Uterus (tissue), 4 donors: ENCODE measurements around the gene ABHD3. TPM values are rescaled to one million over a fixed set of nuclear protein-coding genes. Genes with fewer than 3 reads are reported as not detected.

Source experiments
- DNase-seq, 2 donors: peaks; one replicate each; pipeline ENCODE4 v3.0.0-alpha.2; 2019 to 2020
- H3K27ac ChIP-seq, 2 donors: fragments of 200-600 bp; sonication (generic); 1 replicate in 1 of 2; 2 replicates in 1 of 2; pipeline ENCODE4 v1.5.1; 2016 to 2018
- H3K27me3 ChIP-seq, 2 donors: fragments of 200-600 bp; sonication (generic); one replicate each; pipeline ENCODE4 v1.5.1; 2018 to 2019; ENCODE audit warnings: control low read depth in 1 of 2
- H3K36me3 ChIP-seq, 2 donors: fragments of 200-600 bp; sonication (generic); one replicate each; pipeline ENCODE4 v1.5.1; 2019; ENCODE audit warnings: control low read depth in 1 of 2
- H3K4me1 ChIP-seq, 2 donors: fragments of 200-600 bp; sonication (generic); one replicate each; pipeline ENCODE4 v1.5.1; 2018 to 2019; ENCODE audit warnings: control low read depth in 1 of 2
- H3K4me3 ChIP-seq, 2 donors: fragments of 200-600 bp; sonication (generic); 1 replicate in 1 of 2; 2 replicates in 1 of 2; pipeline ENCODE4 v1.5.1; 2018 to 2019; ENCODE audit warnings: mild to moderate bottlenecking in 1 of 2
- H3K9me3 ChIP-seq, 2 donors: fragments of 200-600 bp; sonication (generic); one replicate each; pipeline ENCODE4 v1.5.1; 2019; ENCODE audit warnings: control low read depth in 1 of 2
- POLR2A ChIP-seq, 2 donors: fragments of 450-650 bp; IDR thresholded peaks; one replicate each; pipeline ENCODE4 v1.6.1; 2016; ENCODE audit warnings: antibody characterized with exemption in 2 of 2, mild to moderate bottlenecking in 1 of 2, moderate library complexity in 1 of 2
- intact Hi-C: fragments of 100-400 bp; cut with DNase I; formaldehyde crosslinking; loops from one replicate; pipeline ENCODE4 v1.15.1; 2023; ENCODE audit warnings: low total_unique reads
- total RNA-seq, 4 donors: library from RNA; depleted of rRNA in 3 of 4; stranded (reverse); fragments of >200 nt in 3 of 4; gene quantifications; one replicate each; pipeline versions ENCODE4 v1.1.0 to v1.2.4, GENCODE V29; 2014 to 2023
- TF ChIP-seq, protein P1 (sequence below), 4 experiments: fragments of 200-600 bp in 2 of 4; fragments of 450-650 bp in 2 of 4; sonication (generic) in 2 of 4; IDR thresholded peaks; one replicate each; pipeline ENCODE4 v1.5.1; 2016 to 2019; ENCODE audit warnings: antibody characterized with exemption in 4 of 4, mild to moderate bottlenecking in 2 of 4, moderate library complexity in 1 of 4
- donor health status: DM: yes; HTN: yes; CAD: no.

The ABHD3 gene
- total RNA-seq, 4 donors from 2014 or later: 1.0 to 17.2 (median 12.6) TPM

DNA sequence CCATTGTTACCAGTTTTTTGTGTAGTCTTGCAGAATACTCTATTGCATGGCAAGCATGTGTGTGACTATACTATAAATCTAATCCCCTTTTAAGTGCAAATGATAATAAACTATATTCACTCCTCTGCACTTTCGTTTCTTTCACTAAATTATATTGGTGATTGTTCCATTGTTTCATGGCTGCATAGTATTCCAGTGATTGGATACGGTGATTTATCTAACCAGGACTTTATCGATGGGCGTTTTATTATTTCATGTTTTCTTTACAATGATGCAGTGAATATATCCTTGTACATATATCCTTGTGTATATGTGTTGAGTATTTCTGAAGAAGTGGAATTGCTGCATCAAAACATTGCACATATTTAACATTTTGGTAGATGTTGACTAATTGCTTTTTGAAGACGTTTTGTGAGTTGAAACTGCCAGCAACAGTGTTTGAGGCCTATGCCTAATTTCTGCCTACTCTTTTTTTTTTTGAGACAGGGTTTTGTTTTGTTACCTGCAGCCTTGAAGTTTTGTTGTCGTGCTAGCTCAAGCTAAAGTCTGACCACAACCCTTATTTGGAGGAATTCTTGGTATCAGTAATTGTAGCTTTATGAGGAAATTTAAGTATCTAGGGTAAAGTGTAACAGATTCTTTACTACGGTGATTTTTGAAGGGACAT is 38.7 kb upstream of the ABHD3 start:
- intact Hi-C loops: no loop called here
- H3K36me3 ChIP-seq: no peaks in the 10 kb centered on the region
- no peaks in the 10 kb centered on the region for H3K27me3 ChIP-seq
- DNase-seq: no peak
- H3K27ac ChIP-seq: no peak overlapping the region
- no peaks in the 10 kb centered on the region for H3K4me1 ChIP-seq
- no peak for TF ChIP-seq POLR2A (IDR thresholded peaks at IDR 0.05)
- TF ChIP-seq, protein P1, sequence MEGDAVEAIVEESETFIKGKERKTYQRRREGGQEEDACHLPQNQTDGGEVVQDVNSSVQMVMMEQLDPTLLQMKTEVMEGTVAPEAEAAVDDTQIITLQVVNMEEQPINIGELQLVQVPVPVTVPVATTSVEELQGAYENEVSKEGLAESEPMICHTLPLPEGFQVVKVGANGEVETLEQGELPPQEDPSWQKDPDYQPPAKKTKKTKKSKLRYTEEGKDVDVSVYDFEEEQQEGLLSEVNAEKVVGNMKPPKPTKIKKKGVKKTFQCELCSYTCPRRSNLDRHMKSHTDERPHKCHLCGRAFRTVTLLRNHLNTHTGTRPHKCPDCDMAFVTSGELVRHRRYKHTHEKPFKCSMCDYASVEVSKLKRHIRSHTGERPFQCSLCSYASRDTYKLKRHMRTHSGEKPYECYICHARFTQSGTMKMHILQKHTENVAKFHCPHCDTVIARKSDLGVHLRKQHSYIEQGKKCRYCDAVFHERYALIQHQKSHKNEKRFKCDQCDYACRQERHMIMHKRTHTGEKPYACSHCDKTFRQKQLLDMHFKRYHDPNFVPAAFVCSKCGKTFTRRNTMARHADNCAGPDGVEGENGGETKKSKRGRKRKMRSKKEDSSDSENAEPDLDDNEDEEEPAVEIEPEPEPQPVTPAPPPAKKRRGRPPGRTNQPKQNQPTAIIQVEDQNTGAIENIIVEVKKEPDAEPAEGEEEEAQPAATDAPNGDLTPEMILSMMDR (IDR thresholded peaks at IDR 0.05): no peak
- H3K9me3 ChIP-seq: no peaks in the 10 kb centered on the region
- H3K4me3 ChIP-seq: peak overlapping the region in 1 of 2 donors; percentile 98

DNA sequence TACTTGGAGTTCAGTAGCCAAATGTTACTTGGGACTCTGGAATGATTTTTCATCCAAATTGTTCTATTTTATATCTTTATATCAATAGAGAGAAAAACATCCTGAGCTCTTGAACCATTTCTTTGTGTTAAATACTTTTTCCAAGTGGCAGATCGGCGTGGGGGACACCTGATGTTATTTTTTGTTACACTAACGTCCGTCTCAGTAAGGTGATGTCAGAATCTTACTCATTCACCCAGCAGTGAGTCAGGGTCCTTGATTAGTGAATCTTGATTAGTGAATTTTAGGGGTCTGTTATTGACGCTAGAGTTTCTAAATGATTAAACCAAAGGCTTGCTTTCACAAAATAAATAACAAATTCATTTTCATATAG is 37.7 kb upstream of the ABHD3 start:
- H3K36me3 ChIP-seq: no peaks in the 10 kb centered on the region
- DNase-seq: no peak
- H3K4me3 ChIP-seq: peak overlapping the region; percentile 69 to 98
- TF ChIP-seq POLR2A (IDR thresholded peaks at IDR 0.05): no peak
- TF ChIP-seq, protein P1 (IDR thresholded peaks at IDR 0.05): no peak
- intact Hi-C loops: no loop called here
- no peaks in the 10 kb centered on the region for H3K4me1 ChIP-seq
- no peaks in the 10 kb centered on the region for H3K9me3 ChIP-seq
- no peaks in the 10 kb centered on the region for H3K27me3 ChIP-seq
- H3K27ac ChIP-seq: peak overlapping the region; percentile 97 to 100

- Histone ChIP-seq H3K27ac (peak overlapping the region; percentile 97 to 100), H3K36me3 (no peaks in the 10 kb centered on the region), H3K4me1 (no peaks in the 10 kb centered on the region), H3K27me3 (no peaks in the 10 kb centered on the region), H3K9me3 (no peaks in the 10 kb centered on the region), H3K4me3 (peak overlapping the region; percentile 69 to 98)
- intact Hi-C loops: no loop called here
- TF ChIP-seq, protein P1 (IDR thresholded peaks at IDR 0.05): no peak
- no peak for TF ChIP-seq POLR2A (IDR thresholded peaks at IDR 0.05)
- peak; percentile 33 for DNase-seq
Measured at GRCh38 chr18:21741562-21742314, 37.2 kb upstream of the ABHD3 start.

DNA sequence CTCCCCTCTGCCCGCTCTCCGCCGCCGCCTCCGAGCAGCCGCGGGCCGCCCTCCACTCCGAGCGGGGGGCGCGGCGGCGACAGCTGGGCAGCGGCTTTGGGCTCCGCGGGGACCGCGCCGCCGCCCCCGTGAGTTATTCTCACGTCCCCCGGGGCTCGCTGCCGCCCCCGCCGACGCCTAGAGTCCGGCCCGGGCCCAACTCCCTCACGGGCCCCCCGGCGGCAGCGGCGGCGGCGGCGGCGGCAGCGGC is 36.7 kb upstream of the ABHD3 start:
- no peaks in the 10 kb centered on the region for H3K4me1 ChIP-seq
- TF ChIP-seq, protein P1 (IDR thresholded peaks at IDR 0.05): no peak
- no peak for TF ChIP-seq POLR2A (IDR thresholded peaks at IDR 0.05)
- intact Hi-C loops: no loop called here
- peak overlapping the region; percentile 69 to 98 for H3K4me3 ChIP-seq
- no peaks in the 10 kb centered on the region for H3K9me3 ChIP-seq
- no peaks in the 10 kb centered on the region for H3K27me3 ChIP-seq
- no peaks in the 10 kb centered on the region for H3K36me3 ChIP-seq
- peak overlapping the region; percentile 97 to 100 for H3K27ac ChIP-seq
- DNase-seq: no peak

DNA sequence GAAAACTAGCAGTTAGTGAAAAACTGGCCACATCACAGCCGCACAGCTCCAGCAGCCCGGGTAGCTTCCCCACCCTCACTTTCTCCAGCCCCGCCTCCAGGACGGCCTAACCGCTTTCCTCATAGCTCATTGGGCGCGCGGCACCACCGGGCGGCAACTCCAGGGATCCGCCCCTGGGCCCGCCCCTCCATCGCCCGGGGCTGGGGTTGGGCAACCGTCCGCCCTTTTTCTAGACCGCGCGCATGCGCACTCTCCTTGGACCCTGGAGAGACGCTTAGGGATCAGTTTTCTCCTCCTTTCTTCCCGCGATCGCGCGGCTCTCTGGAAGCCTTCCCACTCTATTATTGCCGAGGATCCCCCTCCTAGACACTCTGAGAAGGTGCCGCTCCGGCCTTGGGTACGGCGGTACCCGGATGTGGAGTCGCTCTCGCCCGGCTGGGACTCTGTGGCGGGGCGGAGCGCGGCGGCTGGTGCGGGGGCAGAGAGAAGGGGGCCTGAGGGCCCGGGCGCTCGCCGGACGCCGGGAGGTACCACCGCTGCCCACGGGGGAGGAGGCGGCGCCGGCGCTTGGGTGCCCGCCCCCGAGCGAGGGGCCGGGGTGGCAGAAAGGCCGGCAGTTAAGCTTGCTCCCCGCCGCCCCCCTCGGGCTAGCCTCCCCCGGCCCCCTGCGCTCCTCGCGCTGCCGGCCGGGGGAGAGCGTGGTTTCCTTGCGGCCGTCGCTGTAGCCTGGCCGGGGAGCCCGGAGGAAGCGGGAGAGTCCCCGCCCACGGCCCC is 36.2 kb upstream of the ABHD3 start, which contains the start of gene MIB1:
Gene MIB1 (plus strand): TSS at position 255 of the 774 bp plus-strand sequence. CDS start 792 bp downstream, outside the sequence.
- Histone ChIP-seq H3K36me3 (no peaks in the 10 kb centered on the region), H3K4me3 (peak within 1 kb of the TSS; percentile 69 to 98)
- intact Hi-C loops: no loop called here

More for the DNA sequence above, 36.2 kb upstream of the ABHD3 start, which contains the start of gene MIB1:
- DNase-seq: peak; percentile 98 to 99
- TF ChIP-seq, protein P1 (IDR thresholded peaks at IDR 0.05): peak in 1 of 4 experiments; percentile 5
- peak; percentile 78 to 79 for TF ChIP-seq POLR2A (IDR thresholded peaks at IDR 0.05)
- H3K27me3 ChIP-seq: no peaks in the 10 kb centered on the region
- no peaks in the 10 kb centered on the region for H3K4me1 ChIP-seq
- peak within 1 kb of the TSS; percentile 97 to 100 for H3K27ac ChIP-seq
- H3K9me3 ChIP-seq: no peaks in the 10 kb centered on the region
